GM19455 (cell line): ENCODE results near the gene BATF3.
"Not testable (repeated sequence)": the region's sequence is repeated elsewhere in the genome, so short reads cannot be mapped to it uniquely, and the experiment has no call there.

Experiments
- ATAC-seq: cut with Tn5 transposase; IDR thresholded peaks from one replicate; pipeline ENCODE4 v1.9.1; 2021; ENCODE audit not compliant: unreplicated experiment

Gene BATF3, protein sequence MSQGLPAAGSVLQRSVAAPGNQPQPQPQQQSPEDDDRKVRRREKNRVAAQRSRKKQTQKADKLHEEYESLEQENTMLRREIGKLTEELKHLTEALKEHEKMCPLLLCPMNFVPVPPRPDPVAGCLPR

GRCh38 chr1:212699625-212700222 is at the start of gene BATF3:
TSS of gene BATF3 (minus strand) at chr1:212699840. CDS start at chr1:212699762, 78 bp downstream.
- ATAC-seq, result peak; percentile 24

- no peak for ATAC-seq
Observed at GRCh38 chr1:212746546-212746945, 46.9 kb upstream of the BATF3 start.

GRCh38 chr1:212745303-212745702 is 45.7 kb upstream of the BATF3 start:
- no peak for ATAC-seq

- no peak for ATAC-seq
Observed at GRCh38 chr1:212743901-212744475, 44.3 kb upstream of the BATF3 start.

DNA sequence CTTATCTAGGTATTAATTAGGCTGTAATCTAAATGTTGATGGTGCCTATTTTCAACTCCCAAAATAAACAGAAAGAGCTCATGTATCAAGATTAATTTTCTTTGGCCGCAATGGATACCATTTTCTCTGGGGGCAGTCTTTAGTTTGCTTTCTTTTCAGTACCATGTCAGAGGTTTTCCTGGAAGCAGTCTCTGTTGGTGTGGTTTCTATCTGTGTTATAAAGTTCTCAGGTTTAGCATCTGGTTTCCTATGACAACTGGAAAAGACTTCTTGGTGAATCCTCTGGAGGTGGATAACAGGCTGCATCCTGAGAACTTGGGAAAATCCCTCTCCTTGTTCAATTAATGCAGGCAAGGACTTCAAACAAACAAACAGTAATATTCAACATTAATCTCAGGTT is 38.7 kb upstream of the BATF3 start:
- ATAC-seq, result no peak

- no peak for ATAC-seq
Observed at GRCh38 chr1:212737559-212737958, 37.9 kb upstream of the BATF3 start.

DNA sequence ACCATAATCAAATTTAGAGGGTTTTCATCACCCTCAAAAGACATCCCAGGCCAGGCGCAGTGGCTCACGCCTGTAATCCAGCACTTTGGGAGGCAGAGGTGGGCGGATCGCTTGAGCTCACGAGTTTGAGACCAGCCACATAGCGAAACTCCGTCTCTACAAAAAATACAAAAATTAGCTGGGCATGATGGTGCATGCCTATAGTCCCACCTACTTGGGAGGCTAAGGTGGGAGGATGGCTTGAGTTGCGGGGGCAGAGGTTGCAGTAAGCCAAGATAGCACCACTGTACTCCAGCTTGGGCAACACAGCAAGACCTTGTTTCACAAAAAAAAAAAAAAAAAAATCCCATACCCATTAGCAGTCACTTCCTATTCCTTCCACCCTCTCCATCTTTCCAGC is 33.5 kb upstream of the BATF3 start:
- ATAC-seq, result no peak

GRCh38 chr1:212731630-212732029 is 32.0 kb upstream of the BATF3 start:
- no peak for ATAC-seq

DNA sequence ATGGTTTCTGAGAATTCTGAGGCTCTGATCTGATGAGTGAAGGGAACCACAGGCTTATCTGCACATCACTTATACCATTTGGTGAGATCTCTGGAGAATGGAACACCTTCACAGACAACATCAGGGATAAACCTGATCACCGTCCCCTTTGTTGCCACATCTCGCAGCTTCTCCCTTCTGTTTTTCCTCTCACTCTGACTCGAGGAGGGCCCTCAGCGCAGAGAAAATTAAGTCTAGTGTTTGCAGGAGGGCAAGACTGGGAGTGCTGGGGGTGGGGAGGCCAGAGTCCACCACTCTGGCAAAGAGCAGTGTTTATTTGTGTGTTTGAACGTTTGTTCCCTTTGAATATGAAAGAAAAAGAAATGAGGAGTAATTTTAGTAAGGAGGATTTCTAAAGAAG is 29.0 kb upstream of the BATF3 start:
- no peak for ATAC-seq

GRCh38 chr1:212727386-212728181 is 27.9 kb upstream of the BATF3 start:
- ATAC-seq, result no peak

GRCh38 chr1:212724679-212725078 is 25.0 kb upstream of the BATF3 start:
- ATAC-seq, result not testable (repeated sequence)

GRCh38 chr1:212722270-212722957 is 22.8 kb upstream of the BATF3 start:
- ATAC-seq, result no peak

- ATAC-seq, result no peak
Observed at GRCh38 chr1:212721388-212722247, 22.0 kb upstream of the BATF3 start.

GRCh38 chr1:212719633-212720032 is 20.0 kb upstream of the BATF3 start:
- no peak for ATAC-seq

DNA sequence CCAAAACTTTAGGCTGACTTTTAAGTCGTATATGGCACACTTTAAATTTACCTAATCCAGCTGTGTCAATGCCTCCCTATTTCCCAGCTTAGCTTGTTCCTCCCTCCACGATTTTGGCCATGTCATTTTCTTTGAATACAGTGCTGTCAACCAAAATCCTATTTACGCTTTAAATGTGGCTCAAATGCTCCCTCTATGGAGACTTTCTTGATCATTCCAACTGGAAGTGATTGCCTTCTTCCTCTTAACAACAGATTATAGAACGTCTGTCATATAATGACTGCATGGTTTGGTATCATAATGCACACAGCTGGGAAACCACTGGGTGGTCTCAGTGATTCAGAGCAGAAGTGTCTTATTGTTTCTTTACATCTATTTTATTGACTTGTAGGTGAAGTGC is 18.9 kb upstream of the BATF3 start:
- no peak for ATAC-seq

DNA sequence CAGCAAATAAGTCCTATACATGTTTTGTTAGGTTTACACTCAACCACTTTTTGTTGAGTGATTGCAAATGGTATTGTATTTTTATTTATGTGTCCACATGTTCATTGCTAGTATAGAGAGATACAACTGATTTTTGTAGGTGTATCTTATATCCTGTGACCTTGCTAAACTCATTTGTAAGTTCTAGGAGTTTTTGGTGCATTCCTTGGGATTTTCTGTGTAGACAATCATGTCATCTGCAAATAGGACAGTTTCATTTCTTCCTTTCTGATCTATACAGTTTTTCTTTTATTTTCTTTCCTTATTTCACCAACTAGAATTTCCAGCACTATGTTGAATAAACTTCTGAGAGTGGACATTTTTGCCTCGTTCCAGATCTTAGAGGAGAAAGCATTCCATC is 16.5 kb upstream of the BATF3 start:
- ATAC-seq, result no peak

DNA sequence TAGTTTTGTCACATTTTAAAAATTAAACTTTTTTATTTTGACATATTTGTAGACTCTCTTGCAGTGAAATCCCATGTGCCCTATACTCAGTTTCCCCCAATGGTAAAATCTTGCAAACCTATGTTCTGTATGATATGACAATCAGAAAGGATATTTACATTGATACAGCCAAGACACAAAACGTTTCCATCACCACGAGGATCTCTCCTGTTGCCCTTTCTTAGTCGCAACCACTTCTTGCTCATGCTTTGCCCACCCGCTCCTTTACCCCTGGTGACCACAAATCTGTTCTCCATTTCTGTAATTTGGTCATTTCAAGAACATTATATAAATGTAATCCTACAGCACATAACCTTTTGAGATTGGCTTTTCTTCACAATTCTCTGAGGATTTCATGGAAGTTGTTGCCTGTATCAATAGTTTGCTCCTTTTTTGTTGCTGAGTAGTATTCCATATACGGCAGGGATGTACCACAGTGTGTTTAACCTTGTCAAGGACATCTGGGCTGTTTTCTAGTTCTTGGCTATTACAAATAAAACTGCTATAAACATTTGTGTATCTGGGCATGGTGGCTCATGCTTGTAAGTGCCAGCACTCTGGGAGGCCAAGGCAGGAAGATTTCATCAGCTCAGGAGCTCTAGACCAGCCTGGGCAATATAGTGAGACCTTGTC is 14.0 kb upstream of the BATF3 start:
- no peak for ATAC-seq

DNA sequence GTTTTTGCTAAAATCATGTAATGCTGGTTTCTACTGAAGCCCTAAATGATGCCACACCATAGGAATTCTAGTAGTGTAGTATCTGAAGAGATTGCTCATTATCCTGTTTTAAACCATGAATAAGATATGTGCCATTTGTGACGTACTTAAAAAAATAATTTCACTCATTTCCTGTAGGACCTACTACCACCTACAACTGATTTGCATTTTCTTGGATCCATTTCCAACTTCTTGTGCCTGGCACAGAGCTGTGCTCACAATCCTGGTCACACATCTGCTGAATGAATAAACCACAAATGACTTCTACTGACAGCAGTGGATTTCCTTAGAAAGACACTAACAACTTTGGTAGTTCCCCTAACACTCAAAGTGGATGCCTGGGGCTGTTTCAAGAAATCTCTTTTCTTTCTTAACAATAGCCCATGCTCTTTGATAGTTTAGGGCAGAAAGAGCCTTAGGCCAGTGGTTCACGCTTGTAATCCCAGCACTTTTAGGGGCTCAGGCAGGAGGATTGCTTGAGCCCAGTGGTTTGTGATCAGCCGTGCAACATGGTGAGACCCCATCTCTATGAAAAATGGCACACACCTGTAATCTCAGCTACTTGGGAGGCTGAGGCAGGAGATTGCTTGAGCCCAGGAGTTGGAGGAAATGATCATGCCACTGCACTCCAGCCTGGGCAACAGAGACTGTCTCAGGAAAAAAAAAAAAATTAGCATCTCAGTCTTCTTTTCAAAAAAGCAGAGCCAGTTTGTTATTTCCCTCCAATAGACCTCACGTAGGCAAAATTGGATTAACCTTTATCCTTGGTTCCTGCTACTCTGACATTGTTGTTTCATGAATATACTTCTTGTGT is 13.0 kb upstream of the BATF3 start:
- ATAC-seq, result no peak

- not testable (repeated sequence) for ATAC-seq
Observed at GRCh38 chr1:212711974-212712373, 12.3 kb upstream of the BATF3 start.
